ENCODE results near the gene ELMOD3.
"Not testable (repeated sequence)": the region's sequence is repeated elsewhere in the genome, so short reads cannot be mapped to it uniquely, and the experiment has no call there.

Gene ELMOD3

DNA sequence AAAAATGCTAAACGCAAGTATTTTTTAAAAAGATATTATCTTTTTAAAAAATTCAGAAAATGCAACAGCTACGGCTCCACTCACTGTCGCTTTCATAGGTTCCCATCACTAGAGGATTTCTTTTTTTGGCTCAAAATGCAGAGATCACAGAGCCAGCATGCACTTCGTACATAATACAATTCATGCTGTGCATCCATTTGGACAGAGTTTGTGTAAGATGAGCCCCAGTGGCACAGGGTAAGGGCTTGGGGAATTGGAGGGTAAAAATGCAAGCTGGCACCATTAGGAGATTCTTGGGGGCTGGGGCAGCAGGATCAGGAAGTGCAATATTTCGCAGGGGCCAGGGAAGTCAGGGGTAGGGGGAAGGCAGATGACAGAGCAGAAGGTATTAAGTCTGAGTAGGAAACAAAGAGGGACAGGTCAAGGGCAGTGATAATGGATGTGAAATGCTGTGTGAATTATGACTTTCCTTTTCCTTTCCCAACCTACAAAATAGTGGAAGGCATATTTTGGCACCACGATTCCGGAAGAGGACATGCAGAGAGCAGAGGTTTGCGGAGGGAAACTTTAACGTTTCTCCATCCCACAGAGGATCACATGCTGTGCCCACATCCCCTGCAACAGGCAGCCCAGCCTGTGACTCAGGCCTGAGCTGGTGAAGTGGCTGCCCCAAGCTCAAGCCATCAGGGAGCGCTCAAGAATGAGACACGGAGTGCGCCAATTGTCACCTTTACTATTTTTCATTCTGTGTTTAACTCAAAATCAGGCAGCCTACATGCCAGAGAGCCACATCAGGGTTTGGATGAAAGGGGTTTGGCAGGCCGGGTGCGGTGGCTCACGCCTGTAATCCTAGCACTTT lies 50.9 kb downstream of the ELMOD3 start:
- DNase-seq (ENCODE audit: low read depth), result peak; percentile 74
- peak overlapping the region; percentile 15; the same call in 1 of the 2 replicates for H3K4me3 ChIP-seq (ENCODE audit: low read length)
- TF ChIP-seq, protein P1, sequence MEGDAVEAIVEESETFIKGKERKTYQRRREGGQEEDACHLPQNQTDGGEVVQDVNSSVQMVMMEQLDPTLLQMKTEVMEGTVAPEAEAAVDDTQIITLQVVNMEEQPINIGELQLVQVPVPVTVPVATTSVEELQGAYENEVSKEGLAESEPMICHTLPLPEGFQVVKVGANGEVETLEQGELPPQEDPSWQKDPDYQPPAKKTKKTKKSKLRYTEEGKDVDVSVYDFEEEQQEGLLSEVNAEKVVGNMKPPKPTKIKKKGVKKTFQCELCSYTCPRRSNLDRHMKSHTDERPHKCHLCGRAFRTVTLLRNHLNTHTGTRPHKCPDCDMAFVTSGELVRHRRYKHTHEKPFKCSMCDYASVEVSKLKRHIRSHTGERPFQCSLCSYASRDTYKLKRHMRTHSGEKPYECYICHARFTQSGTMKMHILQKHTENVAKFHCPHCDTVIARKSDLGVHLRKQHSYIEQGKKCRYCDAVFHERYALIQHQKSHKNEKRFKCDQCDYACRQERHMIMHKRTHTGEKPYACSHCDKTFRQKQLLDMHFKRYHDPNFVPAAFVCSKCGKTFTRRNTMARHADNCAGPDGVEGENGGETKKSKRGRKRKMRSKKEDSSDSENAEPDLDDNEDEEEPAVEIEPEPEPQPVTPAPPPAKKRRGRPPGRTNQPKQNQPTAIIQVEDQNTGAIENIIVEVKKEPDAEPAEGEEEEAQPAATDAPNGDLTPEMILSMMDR (conservative IDR thresholded peaks at IDR 0.05; ENCODE audit: low read length), result no peak

GRCh38 chr2:85409845-85410583 lies 55.4 kb downstream of the ELMOD3 start, which contains the start of gene CAPG:
CAPG (minus strand) TSS chr2:85410366; CDS start chr2:85402145, 8,221 bp downstream.
- TF ChIP-seq, protein P1 (conservative IDR thresholded peaks at IDR 0.05; ENCODE audit: low read length), result no peak
- peak within 1 kb of the TSS; percentile 15; the same call in 1 of the 2 replicates for H3K4me3 ChIP-seq (ENCODE audit: low read length)
- no peak for DNase-seq (ENCODE audit: low read depth)

DNA sequence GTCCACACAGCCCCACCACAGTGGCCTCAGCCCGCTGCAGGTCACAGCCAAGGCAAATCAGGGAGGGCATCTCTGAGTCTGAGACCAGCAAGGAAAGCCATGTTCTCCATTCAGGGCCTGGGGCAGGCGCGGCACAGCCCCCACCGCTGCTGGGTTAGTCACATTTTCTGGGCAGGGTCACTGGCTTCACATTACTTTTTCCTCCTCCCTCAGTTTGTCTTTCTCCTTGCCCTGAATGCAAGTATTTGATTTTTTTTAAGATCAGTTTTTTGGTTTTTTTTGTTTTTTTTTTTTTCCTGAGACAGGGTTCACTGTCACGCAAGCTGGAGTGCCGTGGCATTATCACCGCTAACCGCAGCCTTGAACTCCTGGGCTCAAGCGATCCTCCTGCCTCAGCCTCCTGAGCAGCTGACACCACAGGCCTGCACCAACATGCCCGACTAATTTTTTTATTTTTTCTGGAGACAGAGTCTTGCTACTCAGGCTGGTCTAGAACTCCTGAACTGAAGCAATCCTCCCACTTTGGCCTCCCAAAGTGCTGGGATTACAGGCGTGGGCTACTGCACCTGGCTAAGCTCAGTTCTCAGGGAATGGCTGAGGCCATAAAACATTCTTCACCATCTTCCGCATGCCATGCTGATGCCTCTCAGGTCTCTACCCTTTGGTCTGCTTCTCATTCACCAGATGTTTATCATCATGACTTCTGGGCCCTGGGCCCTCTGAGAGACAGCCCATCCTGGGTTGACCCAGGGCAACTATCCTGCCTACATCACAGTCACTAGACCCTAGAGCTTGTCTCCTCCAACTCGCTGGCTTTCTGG lies 56.2 kb downstream of the ELMOD3 start:
- DNase-seq (ENCODE audit: low read depth), result peak; percentile 56
- H3K4me3 ChIP-seq (ENCODE audit: low read length), result no peak overlapping the region
- TF ChIP-seq, protein P1 (conservative IDR thresholded peaks at IDR 0.05; ENCODE audit: low read length), result no peak

- TF ChIP-seq, protein P1 (conservative IDR thresholded peaks at IDR 0.05; ENCODE audit: low read length), result no peak
- DNase-seq (ENCODE audit: low read depth), result no peak
- H3K4me3 ChIP-seq (ENCODE audit: low read length), result no peak overlapping the region
Measured at GRCh38 chr2:85411405-85411748, 56.8 kb downstream of the ELMOD3 start.

- DNase-seq (ENCODE audit: low read depth), result peak; percentile 48
- TF ChIP-seq, protein P1 (conservative IDR thresholded peaks at IDR 0.05; ENCODE audit: low read length), result peak; percentile 14; the same call in 1 of the 2 replicates
- peak overlapping the region; percentile 70 for H3K4me3 ChIP-seq (ENCODE audit: low read length)
Measured at GRCh38 chr2:85413592-85414420, 59.2 kb downstream of the ELMOD3 start.

DNA sequence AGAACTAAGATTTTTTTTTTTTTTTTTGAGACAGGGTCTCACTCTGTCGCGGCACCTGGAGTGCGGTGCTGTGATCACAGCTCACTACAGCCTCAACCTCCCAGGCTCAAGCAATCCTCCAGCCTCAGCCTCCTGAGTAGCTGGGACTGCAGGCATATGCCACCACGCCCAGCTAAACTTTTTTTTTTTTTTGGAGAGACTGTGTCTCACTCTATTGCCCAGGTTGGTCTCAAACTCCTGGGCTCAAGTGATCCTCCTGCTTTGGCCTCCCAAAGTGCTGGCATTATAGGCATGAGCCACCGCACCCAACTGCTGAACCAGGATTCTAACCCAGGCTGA lies 59.8 kb downstream of the ELMOD3 start:
- not testable (repeated sequence) for DNase-seq (ENCODE audit: low read depth); H3K4me3 ChIP-seq (ENCODE audit: low read length)

Measured in AG10803 (cell line).